ENCODE measurements around the gene HOXC6. TPM values are rescaled to one million over a fixed set of nuclear protein-coding genes. Genes with fewer than 3 reads are reported as not detected.

Gene HOXC6
- total RNA-seq, 4 donors from 2014 or later = 0.48 TPM; not detected in 3

GRCh38 chr12:54065677-54066076, 37.4 kb downstream of the HOXC6 start:
- Histone ChIP-seq H3K4me3 (no peak overlapping the region), H3K27me3 (peaks cover 79% of the 10 kb centered on the region), H3K4me1 (no peaks in the 10 kb centered on the region), H3K27ac (no peak overlapping the region), H3K36me3 (no peaks in the 10 kb centered on the region), H3K9me3 (no peaks in the 10 kb centered on the region)
- intact Hi-C loops (cut with DNase I; ENCODE audit: low total_unique reads) (no loop called here), in situ Hi-C loops (cut with MboI; ENCODE audit: low pct_ligation_motif_present in 1 of 4, low pct_unique_long_range_greater_than_20kb in 1 of 4, low sequenced_read_pairs in 3 of 4) (no loop called here)
- TF ChIP-seq POLR2AphosphoS5 (IDR thresholded peaks at IDR 0.05) (no peak), EP300 (IDR thresholded peaks at IDR 0.05; ENCODE audit: low read depth) (no peak), CTCF (IDR thresholded peaks at IDR 0.05) (no peak), POLR2A (IDR thresholded peaks at IDR 0.05) (no peak)
- DNase-seq = no peak

- no peak overlapping the region for H3K27ac ChIP-seq
- H3K9me3 ChIP-seq = no peaks in the 10 kb centered on the region
- no peak overlapping the region for H3K4me3 ChIP-seq
- in situ Hi-C loops (cut with MboI; ENCODE audit: low pct_ligation_motif_present in 1 of 4, low pct_unique_long_range_greater_than_20kb in 1 of 4, low sequenced_read_pairs in 3 of 4) = no loop called here
- H3K27me3 ChIP-seq = peaks cover 78% of the 10 kb centered on the region
- no peaks in the 10 kb centered on the region for H3K36me3 ChIP-seq
- H3K4me1 ChIP-seq = no peaks in the 10 kb centered on the region
- TF ChIP-seq POLR2A (IDR thresholded peaks at IDR 0.05) (no peak), EP300 (IDR thresholded peaks at IDR 0.05; ENCODE audit: low read depth) (no peak), POLR2AphosphoS5 (IDR thresholded peaks at IDR 0.05) (no peak), CTCF (IDR thresholded peaks at IDR 0.05) (no peak)
- WGBS, 2 donors (ENCODE audit: low coverage in 1 of 2) = 50 to 73% methylated on average over 1 of the region's 1 CpG
- DNase-seq = no peak
- intact Hi-C loops (cut with DNase I; ENCODE audit: low total_unique reads) = no loop called here
These were observed 38.2 kb downstream of the HOXC6 start for GRCh38 chr12:54066408-54066807.

DNA sequence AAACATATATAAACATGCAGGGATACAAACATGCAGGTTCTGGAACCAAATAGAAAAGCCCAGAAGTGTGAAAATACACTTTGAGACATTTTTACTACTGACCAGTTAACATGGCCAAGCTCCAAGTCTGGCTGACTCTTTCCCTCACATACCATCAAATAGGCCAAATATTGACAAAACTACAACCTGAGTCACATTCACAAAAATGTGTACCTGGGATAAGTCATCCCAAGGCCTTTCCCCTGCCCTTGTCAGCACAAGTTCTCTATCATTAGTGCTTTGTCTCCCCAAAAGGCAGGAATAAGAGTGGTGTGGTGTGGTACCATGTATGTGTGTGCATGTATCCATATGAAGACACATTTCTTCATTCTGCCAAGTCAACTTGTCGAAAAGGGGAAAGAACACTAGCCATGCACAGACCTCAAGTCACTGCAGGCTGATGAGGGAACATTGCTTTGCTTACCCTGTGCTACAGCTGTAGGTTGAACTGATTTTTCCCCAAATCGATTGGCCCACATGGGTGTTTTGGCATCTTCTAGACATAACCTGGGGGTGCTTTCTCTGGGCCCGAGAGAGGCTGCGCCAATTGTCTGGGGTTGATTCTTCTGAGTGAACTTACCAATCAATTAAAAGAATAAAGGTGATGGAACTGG, 40.3 kb downstream of the HOXC6 start:
- H3K36me3 ChIP-seq = no peaks in the 10 kb centered on the region
- no peak overlapping the region for H3K4me3 ChIP-seq
- 86 to 100% methylated on average over 1 to 4 of the region's 4 CpGs for WGBS, 2 donors (ENCODE audit: low coverage in 1 of 2)
- H3K4me1 ChIP-seq = no peaks in the 10 kb centered on the region
- intact Hi-C loops (cut with DNase I; ENCODE audit: low total_unique reads) (no loop called here), in situ Hi-C loops (cut with MboI; ENCODE audit: low pct_ligation_motif_present in 1 of 4, low pct_unique_long_range_greater_than_20kb in 1 of 4, low sequenced_read_pairs in 3 of 4) (no loop called here)
- H3K27me3 ChIP-seq = peaks cover 76% of the 10 kb centered on the region
- H3K27ac ChIP-seq = no peak overlapping the region
- DNase-seq = no peak
- H3K9me3 ChIP-seq = no peaks in the 10 kb centered on the region
- TF ChIP-seq EP300 (IDR thresholded peaks at IDR 0.05; ENCODE audit: low read depth) = no peak
- TF ChIP-seq CTCF (IDR thresholded peaks at IDR 0.05) = no peak
- no peak for TF ChIP-seq POLR2AphosphoS5 (IDR thresholded peaks at IDR 0.05)
- TF ChIP-seq POLR2A (IDR thresholded peaks at IDR 0.05) = no peak

- 17 to 28% methylated on average over 1 of the region's 1 CpG for WGBS, 2 donors (ENCODE audit: low coverage in 1 of 2)
- no peaks in the 10 kb centered on the region for H3K4me1 ChIP-seq
These were observed 43.7 kb downstream of the HOXC6 start for GRCh38 chr12:54071942-54072341.

More at GRCh38 chr12:54071942-54072341, 43.7 kb downstream of the HOXC6 start:
- intact Hi-C loops (cut with DNase I; ENCODE audit: low total_unique reads) (no loop called here), in situ Hi-C loops (cut with MboI; ENCODE audit: low pct_ligation_motif_present in 1 of 4, low pct_unique_long_range_greater_than_20kb in 1 of 4, low sequenced_read_pairs in 3 of 4) (no loop called here)
- DNase-seq = no peak
- Histone ChIP-seq H3K27me3 (peaks cover 71% of the 10 kb centered on the region), H3K36me3 (no peaks in the 10 kb centered on the region), H3K4me3 (no peak overlapping the region), H3K27ac (no peak overlapping the region), H3K9me3 (no peaks in the 10 kb centered on the region)
- TF ChIP-seq EP300 (IDR thresholded peaks at IDR 0.05; ENCODE audit: low read depth) (no peak), POLR2A (IDR thresholded peaks at IDR 0.05) (no peak), POLR2AphosphoS5 (IDR thresholded peaks at IDR 0.05) (no peak), CTCF (IDR thresholded peaks at IDR 0.05) (no peak)
